Measurements from ENCODE around the gene MPZL2. TPM values are rescaled to one million over a fixed set of nuclear protein-coding genes. Genes with fewer than 3 reads are reported as not detected.

Gene MPZL2
- total and polyA plus RNA-seq, 2 of the 13 experiments (the other 11 are each of a cell fraction or from before 2014, with no cell fraction given): 27.9 to 53.7 TPM

DNA sequence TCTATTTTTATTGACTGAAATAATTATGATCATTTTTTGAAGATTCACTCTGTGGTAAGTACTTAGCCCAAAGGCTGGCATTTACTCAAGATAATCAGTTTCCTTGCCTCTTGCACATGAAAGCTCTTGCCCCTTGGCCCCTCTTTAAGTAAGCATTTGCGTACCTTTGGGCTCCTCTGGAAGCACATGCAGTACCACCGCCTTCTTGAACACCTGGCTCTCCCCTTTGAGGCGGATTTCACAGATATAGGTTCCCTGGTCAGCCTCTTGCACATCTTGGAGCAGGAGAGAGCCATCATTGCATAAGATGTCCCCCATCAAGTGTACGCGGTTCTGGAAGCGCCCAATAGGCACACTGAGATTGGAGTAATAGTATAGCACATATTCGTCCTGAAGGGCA, 53.8 kb downstream of the MPZL2 start:
- TF ChIP-seq ZNF546 (CRISPR knock-in tag; conservative IDR thresholded peaks at IDR 0.05) (no peak), FOXA3 (CRISPR knock-in tag; IDR thresholded peaks at IDR 0.05) (no peak), ZNF367 (CRISPR knock-in tag; IDR thresholded peaks at IDR 0.05; ENCODE audit: borderline replicate concordance) (no peak), POLR2AphosphoS5 (IDR thresholded peaks at IDR 0.05; ENCODE audit: low read depth, low read length) (no peak), NPAS2 (CRISPR knock-in tag; IDR thresholded peaks at IDR 0.05; ENCODE audit: borderline replicate concordance) (no peak), ELF3 (CRISPR knock-in tag; IDR thresholded peaks at IDR 0.05) (no peak), JUND (CRISPR knock-in tag; IDR thresholded peaks at IDR 0.05) (no peak)
- TF ChIP-seq, protein P1, sequence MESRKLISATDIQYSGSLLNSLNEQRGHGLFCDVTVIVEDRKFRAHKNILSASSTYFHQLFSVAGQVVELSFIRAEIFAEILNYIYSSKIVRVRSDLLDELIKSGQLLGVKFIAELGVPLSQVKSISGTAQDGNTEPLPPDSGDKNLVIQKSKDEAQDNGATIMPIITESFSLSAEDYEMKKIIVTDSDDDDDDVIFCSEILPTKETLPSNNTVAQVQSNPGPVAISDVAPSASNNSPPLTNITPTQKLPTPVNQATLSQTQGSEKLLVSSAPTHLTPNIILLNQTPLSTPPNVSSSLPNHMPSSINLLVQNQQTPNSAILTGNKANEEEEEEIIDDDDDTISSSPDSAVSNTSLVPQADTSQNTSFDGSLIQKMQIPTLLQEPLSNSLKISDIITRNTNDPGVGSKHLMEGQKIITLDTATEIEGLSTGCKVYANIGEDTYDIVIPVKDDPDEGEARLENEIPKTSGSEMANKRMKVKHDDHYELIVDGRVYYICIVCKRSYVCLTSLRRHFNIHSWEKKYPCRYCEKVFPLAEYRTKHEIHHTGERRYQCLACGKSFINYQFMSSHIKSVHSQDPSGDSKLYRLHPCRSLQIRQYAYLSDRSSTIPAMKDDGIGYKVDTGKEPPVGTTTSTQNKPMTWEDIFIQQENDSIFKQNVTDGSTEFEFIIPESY (CRISPR knock-in tag; IDR thresholded peaks at IDR 0.05): peak; percentile 42; the same call in 1 of the 2 replicates
- TF ChIP-seq, protein P2, sequence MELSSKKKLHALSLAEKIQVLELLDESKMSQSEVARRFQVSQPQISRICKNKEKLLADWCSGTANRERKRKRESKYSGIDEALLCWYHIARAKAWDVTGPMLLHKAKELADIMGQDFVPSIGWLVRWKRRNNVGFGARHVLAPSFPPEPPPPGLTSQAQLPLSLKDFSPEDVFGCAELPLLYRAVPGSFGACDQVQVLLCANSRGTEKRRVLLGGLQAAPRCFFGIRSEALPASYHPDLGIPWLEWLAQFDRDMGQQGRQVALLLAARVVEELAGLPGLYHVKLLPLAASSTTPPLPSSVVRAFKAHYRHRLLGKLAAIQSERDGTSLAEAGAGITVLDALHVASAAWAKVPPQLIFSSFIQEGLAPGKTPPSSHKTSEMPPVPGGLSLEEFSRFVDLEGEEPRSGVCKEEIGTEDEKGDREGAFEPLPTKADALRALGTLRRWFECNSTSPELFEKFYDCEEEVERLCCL (CRISPR knock-in tag; IDR thresholded peaks at IDR 0.05; ENCODE audit: borderline replicate concordance): no peak
- H3K27me3 ChIP-seq (ENCODE audit: control insufficient read depth in 1 of 2, insufficient read depth in 2 of 2, low read length in 2 of 2): no peaks in the 10 kb centered on the region
- H3K4me3 ChIP-seq (replicated peaks in 1 of 3; ENCODE audit: insufficient read depth in 1 of 3, low read depth in 2 of 3, low read length in 3 of 3): no peak overlapping the region
- ChIA-PET CTCF (ENCODE audit: low intra/inter-chr PET ratio, low total read pairs) (no interaction called here), POLR2A (no interaction called here)
- no peaks in the 10 kb centered on the region for H3K36me3 ChIP-seq (replicated peaks in 1 of 2; ENCODE audit: control insufficient read depth in 1 of 2, insufficient read depth in 2 of 2, low read length in 2 of 2)
- intact Hi-C loops (cut with micrococcal nuclease; ENCODE audit: unreplicated experiment): no loop called here
- peak overlapping the region; percentile 95 for H3K27ac ChIP-seq (ENCODE audit: extremely low read length, insufficient read depth, low read length)
- no peak overlapping the region for H3K4me2 ChIP-seq (ENCODE audit: low read depth, low read length)
- DNase-seq (ENCODE audit: low spot score) (no peak), FAIRE-seq (no peak), ATAC-seq (no peak)
- no peak overlapping the region for H3K9ac ChIP-seq (ENCODE audit: insufficient read depth, low read depth, low read length)
- in situ Hi-C loops (cut with HindIII; ENCODE audit: extremely low pct_ligation_motif_present, low pct_unique_long_range_greater_than_20kb): no loop called here
- BruUV-seq (replicated peaks): no TSS peak
- H4K20me1 ChIP-seq (ENCODE audit: insufficient read depth, low read length): no peaks in the 10 kb centered on the region
- H3K4me1 ChIP-seq (ENCODE audit: insufficient read depth, low read length): peaks cover 91% of the 10 kb centered on the region
- no peaks in the 10 kb centered on the region for H3K79me2 ChIP-seq (ENCODE audit: insufficient read depth, low read length)
- no peak overlapping the region for H2AFZ ChIP-seq (ENCODE audit: low read length)
- H3K9me3 ChIP-seq (ENCODE audit: low read length): no peaks in the 10 kb centered on the region
- 97% methylated on average over 7 of the region's 7 CpGs for WGBS (ENCODE audit: low lambda C conversion rate)
